K562 (cell line): ENCODE data around the gene DPP4. TPM values are rescaled to one million over a fixed set of nuclear protein-coding genes. Genes with fewer than 3 reads are reported as not detected.

Experiments used
- CCNT2 ChIP-seq: IDR thresholded peaks from 2 replicates; pipeline ENCODE4 v1.6.1; 2011; ENCODE audit warnings: borderline replicate concordance, low read depth, mild to moderate bottlenecking, moderate library complexity, mixed read lengths, low read length; ENCODE audit not compliant: insufficient read length; ENCODE audit errors: extremely low read depth
- CEBPB ChIP-seq: fragments of 450-650 bp; IDR thresholded peaks from 2 replicates; pipeline ENCODE4 v1.6.1; 2016; ENCODE audit warnings: missing genetic modification characterization, missing compliant biosample characterization
- CUX1 ChIP-seq: fragments of 200-800 bp; sonication (Bioruptor generic); IDR thresholded peaks from 2 replicates; pipeline ENCODE4 v1.6.1; 2016; ENCODE audit warnings: missing genetic modification characterization, missing compliant biosample characterization
- MCM3 ChIP-seq: fragments of 450-650 bp; IDR thresholded peaks from 2 replicates; pipeline ENCODE4 v1.6.1; 2016
- NFE2 ChIP-seq: IDR thresholded peaks from 2 replicates; pipeline ENCODE4 v1.6.1; 2014; ENCODE audit warnings: antibody characterized with exemption, low read depth
- PCBP2 ChIP-seq: fragments of 200-400 bp; formaldehyde crosslinking; IDR thresholded peaks from 2 replicates; pipeline ENCODE4 v1.6.1; 2018; ENCODE audit warnings: low read length, low read depth, mild to moderate bottlenecking, moderate library complexity; ENCODE audit not compliant: poor library complexity, severe bottlenecking
- POU5F1 ChIP-seq: fragments of 150-350 bp; IDR thresholded peaks from 2 replicates; pipeline ENCODE4 v1.6.1; 2014; ENCODE audit warnings: borderline replicate concordance, low read length, low read depth, mild to moderate bottlenecking; ENCODE audit not compliant: partially characterized antibody
- SAP30 ChIP-seq: fragments of 200-600 bp; sonication (generic); IDR thresholded peaks from 2 replicates; pipeline ENCODE4 v1.6.1; 2012; ENCODE audit warnings: borderline replicate concordance, low read depth, mild to moderate bottlenecking, moderate library complexity, low read length, control low read depth, inconsistent platforms; ENCODE audit not compliant: insufficient read depth, poor library complexity, severe bottlenecking
- ZFP36 ChIP-seq: fragments of 150-350 bp; IDR thresholded peaks from 2 replicates; pipeline ENCODE4 v1.6.1; 2018; ENCODE audit warnings: low read length, low read depth; ENCODE audit not compliant: partially characterized antibody
- polyA plus RNA-seq, 8 experiments: library from polyadenylated mRNA; depleted of rRNA in 4 of 8; stranded (reverse) in 5 of 8; unstranded in 3 of 8; fragments of >200 nt; fragmentation: Nextera tagmentation in 2 of 8; fragmentation: Illumina TruSeq in 1 of 8; extraction: Ambion mirVana in 2 of 8; extraction: Trizol in 1 of 8; gene quantifications; 2 replicates each; pipeline versions ENCODE4 v1.2.1 to v1.2.3, GENCODE V29; 2011 to 2014; ENCODE audit warnings: inconsistent platforms in 1 of 8, missing spikeins in 1 of 8
- total RNA-seq, 7 experiments: library from RNA; depleted of rRNA in 6 of 7; stranded (reverse); fragments of >200 nt in 6 of 7; fragmentation: Illumina TruSeq in 2 of 7; extraction: Trizol in 2 of 7; gene quantifications; 2 replicates each; pipeline versions ENCODE4 v1.2.1 to v1.2.3, GENCODE V29; 2011 to 2021; ENCODE audit warnings: low replicate concordance in 1 of 7
- TF ChIP-seq, protein P1 (sequence below): fragments of 450-650 bp; IDR thresholded peaks from 2 replicates; pipeline ENCODE4 v1.6.1; 2017; ENCODE audit warnings: antibody characterized with exemption, mild to moderate bottlenecking
- TF ChIP-seq, protein P2 (sequence below): IDR thresholded peaks from 2 replicates; pipeline ENCODE4 v1.6.1; 2014; ENCODE audit warnings: antibody characterized with exemption

Gene DPP4
- total and polyA plus RNA-seq, 9 of the 15 experiments (the other 6 are each of a cell fraction or from before 2014, with no cell fraction given) = 0.11 TPM; not detected in 8

DNA sequence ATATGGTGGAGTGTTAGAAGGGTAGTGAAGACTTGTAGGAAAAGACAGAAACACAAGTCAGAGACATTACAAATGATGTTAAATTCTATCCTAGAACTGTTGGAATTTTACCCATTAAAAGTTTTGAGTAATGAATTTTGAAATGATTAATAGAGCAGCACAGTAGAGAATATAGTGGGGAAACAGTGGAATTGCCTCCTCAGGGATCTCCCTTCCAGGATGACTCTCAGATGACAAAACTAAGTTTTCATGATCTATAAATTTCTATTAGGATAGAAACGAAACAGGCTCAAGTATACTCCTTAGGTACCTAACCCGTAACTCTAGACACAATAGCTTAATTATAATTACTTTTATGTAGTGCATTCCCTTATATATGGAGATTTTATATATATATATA, 86.7 kb downstream of the DPP4 start (continued):
- TF ChIP-seq SAP30 = no peak
- TF ChIP-seq MCM3 = no peak
- no peak for TF ChIP-seq ZFP36
- TF ChIP-seq NFE2 = no peak
- TF ChIP-seq, protein P1, sequence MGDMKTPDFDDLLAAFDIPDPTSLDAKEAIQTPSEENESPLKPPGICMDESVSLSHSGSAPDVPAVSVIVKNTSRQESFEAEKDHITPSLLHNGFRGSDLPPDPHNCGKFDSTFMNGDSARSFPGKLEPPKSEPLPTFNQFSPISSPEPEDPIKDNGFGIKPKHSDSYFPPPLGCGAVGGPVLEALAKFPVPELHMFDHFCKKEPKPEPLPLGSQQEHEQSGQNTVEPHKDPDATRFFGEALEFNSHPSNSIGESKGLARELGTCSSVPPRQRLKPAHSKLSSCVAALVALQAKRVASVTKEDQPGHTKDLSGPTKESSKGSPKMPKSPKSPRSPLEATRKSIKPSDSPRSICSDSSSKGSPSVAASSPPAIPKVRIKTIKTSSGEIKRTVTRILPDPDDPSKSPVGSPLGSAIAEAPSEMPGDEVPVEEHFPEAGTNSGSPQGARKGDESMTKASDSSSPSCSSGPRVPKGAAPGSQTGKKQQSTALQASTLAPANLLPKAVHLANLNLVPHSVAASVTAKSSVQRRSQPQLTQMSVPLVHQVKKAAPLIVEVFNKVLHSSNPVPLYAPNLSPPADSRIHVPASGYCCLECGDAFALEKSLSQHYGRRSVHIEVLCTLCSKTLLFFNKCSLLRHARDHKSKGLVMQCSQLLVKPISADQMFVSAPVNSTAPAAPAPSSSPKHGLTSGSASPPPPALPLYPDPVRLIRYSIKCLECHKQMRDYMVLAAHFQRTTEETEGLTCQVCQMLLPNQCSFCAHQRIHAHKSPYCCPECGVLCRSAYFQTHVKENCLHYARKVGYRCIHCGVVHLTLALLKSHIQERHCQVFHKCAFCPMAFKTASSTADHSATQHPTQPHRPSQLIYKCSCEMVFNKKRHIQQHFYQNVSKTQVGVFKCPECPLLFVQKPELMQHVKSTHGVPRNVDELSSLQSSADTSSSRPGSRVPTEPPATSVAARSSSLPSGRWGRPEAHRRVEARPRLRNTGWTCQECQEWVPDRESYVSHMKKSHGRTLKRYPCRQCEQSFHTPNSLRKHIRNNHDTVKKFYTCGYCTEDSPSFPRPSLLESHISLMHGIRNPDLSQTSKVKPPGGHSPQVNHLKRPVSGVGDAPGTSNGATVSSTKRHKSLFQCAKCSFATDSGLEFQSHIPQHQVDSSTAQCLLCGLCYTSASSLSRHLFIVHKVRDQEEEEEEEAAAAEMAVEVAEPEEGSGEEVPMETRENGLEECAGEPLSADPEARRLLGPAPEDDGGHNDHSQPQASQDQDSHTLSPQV = no peak
- no peak for TF ChIP-seq CUX1 (CRISPR knock-in tag)
- no peak for TF ChIP-seq CCNT2
- no peak for TF ChIP-seq PCBP2
- TF ChIP-seq, protein P2, sequence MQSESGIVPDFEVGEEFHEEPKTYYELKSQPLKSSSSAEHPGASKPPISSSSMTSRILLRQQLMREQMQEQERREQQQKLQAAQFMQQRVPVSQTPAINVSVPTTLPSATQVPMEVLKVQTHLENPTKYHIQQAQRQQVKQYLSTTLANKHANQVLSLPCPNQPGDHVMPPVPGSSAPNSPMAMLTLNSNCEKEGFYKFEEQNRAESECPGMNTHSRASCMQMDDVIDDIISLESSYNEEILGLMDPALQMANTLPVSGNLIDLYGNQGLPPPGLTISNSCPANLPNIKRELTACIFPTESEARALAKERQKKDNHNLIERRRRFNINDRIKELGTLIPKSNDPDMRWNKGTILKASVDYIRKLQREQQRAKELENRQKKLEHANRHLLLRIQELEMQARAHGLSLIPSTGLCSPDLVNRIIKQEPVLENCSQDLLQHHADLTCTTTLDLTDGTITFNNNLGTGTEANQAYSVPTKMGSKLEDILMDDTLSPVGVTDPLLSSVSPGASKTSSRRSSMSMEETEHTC = no peak
- no peak for TF ChIP-seq POU5F1
- TF ChIP-seq CEBPB (tag) = no peak
